ENCODE data around the gene TRIM56. TPM values are rescaled to one million over a fixed set of nuclear protein-coding genes. Genes with fewer than 3 reads are reported as not detected.
A peak's percentile ranks its signal among the peaks of the same experiment; 100 is the strongest.

TRIM56 gene
- total and polyA plus RNA-seq, 9 of the 15 experiments (the other 6 are each of a cell fraction or from before 2014, with no cell fraction given): 2.0 to 29.7 (median 11.6) TPM

- no peaks in the 10 kb centered on the region for H4K20me1 ChIP-seq (replicated peaks; ENCODE audit: control insufficient read depth, insufficient read depth, low read length)
- POLR2A ChIA-PET: interaction anchor here (0.9 to 3.9 kb wide), 3 partner anchors 7 to 14 kb away, joined by 3 to 20 read pairs (median 3); partner anchors contain the start of gene TRIM56
- H3K79me2 ChIP-seq (ENCODE audit: control insufficient read depth, insufficient read depth, low read length): no peaks in the 10 kb centered on the region
- ATAC-seq (no peak), DNase-seq (ENCODE audit: extremely low read depth in 1 of 4, low spot score in 3 of 4) (no peak), FAIRE-seq (no peak)
- CTCF ChIA-PET (ENCODE audit: low intra/inter-chr PET ratio): interaction anchor here (1.4 kb wide), 1 partner anchor 41 kb away, joined by 3 read pairs; no protein-coding TSS in a partner anchor
- intact Hi-C loops (cut with micrococcal nuclease) (no loop called here), in situ Hi-C loops (cut with MboI) (no loop called here)
- H3K27ac ChIP-seq (ENCODE audit: extremely low read depth, low read depth, low read length): peak overlapping the region; percentile 47; the same call in 1 of the 3 replicates
- H3K4me1 ChIP-seq (replicated peaks in 1 of 2; ENCODE audit: control insufficient read depth in 2 of 2, insufficient read depth in 2 of 2, low read length in 2 of 2): peaks cover 44 to 50% of the 10 kb centered on the region in 2 experiments; a peak in 4 of 5 replicates
- no peak overlapping the region for H3K4me2 ChIP-seq (ENCODE audit: insufficient read depth, low read length)
- H3K9me1 ChIP-seq (ENCODE audit: control insufficient read depth, insufficient read depth, low read length): no peaks in the 10 kb centered on the region
- 90% methylated on average over 4 of the region's 4 CpGs for WGBS (ENCODE audit: insufficient coverage, low coverage, missing lambda C conversion rate)
- no peak overlapping the region for H3K4me3 ChIP-seq
- H3K27me3 ChIP-seq (ENCODE audit: control insufficient read depth in 2 of 2, insufficient read depth in 2 of 2, low read length in 2 of 2): no peaks in the 10 kb centered on the region
- no peak overlapping the region for H2AFZ ChIP-seq (ENCODE audit: low read depth, low read length)
- no TSS peak for BruUV-seq (replicated peaks)
- no peaks in the 10 kb centered on the region for H3K9me3 ChIP-seq (replicated peaks; ENCODE audit: control insufficient read depth, insufficient read depth, low read depth, low read length)
- no peaks in the 10 kb centered on the region for H3K36me3 ChIP-seq (ENCODE audit: control insufficient read depth, insufficient read depth, low read length)
- H3K9ac ChIP-seq (ENCODE audit: insufficient read depth in 1 of 2, low read depth in 2 of 2, low read length in 2 of 2): no peak overlapping the region; a peak in 1 of 4 replicates
- peak; percentile 90 for TF ChIP-seq ZBTB40 (IDR thresholded peaks at IDR 0.05)
- 0 out of 2 replicates have a peak, but pooled peaks have one; percentile 25 for TF ChIP-seq ZBTB40 (CRISPR knock-in tag; IDR thresholded peaks at IDR 0.05)
- TF ChIP-seq NFRKB (IDR thresholded peaks at IDR 0.05; ENCODE audit: low read depth): 0 out of 2 replicates have a peak, but pooled peaks have one; percentile 13
- TF ChIP-seq MTA3 (IDR thresholded peaks at IDR 0.05; ENCODE audit: borderline replicate concordance): no peak
- TF ChIP-seq GTF2B (IDR thresholded peaks at IDR 0.05; ENCODE audit: extremely low read depth, insufficient read length): no peak
- no peak for TF ChIP-seq ETS1 (conservative IDR thresholded peaks at IDR 0.05; ENCODE audit: control insufficient read depth, low read depth, low read length)
- TF ChIP-seq NFIC (IDR thresholded peaks at IDR 0.05): no peak
- no peak for TF ChIP-seq CGGBP1 (CRISPR knock-in tag; IDR thresholded peaks at IDR 0.05)
These were observed 12.3 kb downstream of the TRIM56 start for GRCh38 chr7:101097561-101097960.

Measured in K562 (cell line).